HEK293 (cell line): ENCODE results near the gene PGPEP1.
A peak's percentile ranks its signal among the peaks of the same experiment; 100 is the strongest.

ENCODE experiments used
- BCL6B ChIP-seq: fragments of 450-650 bp; formaldehyde crosslinking; IDR thresholded peaks from 2 replicates; pipeline ENCODE4 v1.5.1; 2017; ENCODE audit warnings: missing biosample characterization, missing genetic modification characterization
- GLIS1 ChIP-seq: fragments of 450-650 bp; formaldehyde crosslinking; IDR thresholded peaks from 2 replicates; pipeline ENCODE4 v1.5.1; 2016; ENCODE audit warnings: missing biosample characterization, missing genetic modification characterization
- KLF10 ChIP-seq: fragments of 450-650 bp; IDR thresholded peaks from 2 replicates; pipeline ENCODE4 v1.5.1; 2018; ENCODE audit warnings: missing biosample characterization, mild to moderate bottlenecking, missing genetic modification characterization
- MYNN ChIP-seq: fragments of 450-650 bp; formaldehyde crosslinking; IDR thresholded peaks from 2 replicates; pipeline ENCODE4 v1.5.1; 2016; ENCODE audit warnings: missing biosample characterization, missing genetic modification characterization, borderline replicate concordance
- PRDM10 ChIP-seq: fragments of 450-650 bp; formaldehyde crosslinking; IDR thresholded peaks from 2 replicates; pipeline ENCODE4 v1.5.1; 2016; ENCODE audit warnings: missing biosample characterization, missing genetic modification characterization
- ZBTB48 ChIP-seq: fragments of 450-650 bp; formaldehyde crosslinking; IDR thresholded peaks from 2 replicates; pipeline ENCODE4 v1.5.1; 2016; ENCODE audit warnings: missing biosample characterization, missing genetic modification characterization
- ZNF148 ChIP-seq: fragments of 450-650 bp; formaldehyde crosslinking; IDR thresholded peaks from 2 replicates; pipeline ENCODE4 v1.5.0; 2017; ENCODE audit warnings: missing biosample characterization, missing genetic modification characterization, borderline replicate concordance
- ZNF19 ChIP-seq: fragments of 450-650 bp; formaldehyde crosslinking; IDR thresholded peaks from 2 replicates; pipeline ENCODE4; 2016; ENCODE audit warnings: missing biosample characterization, missing genetic modification characterization, low read depth
- ZNF248 ChIP-seq: fragments of 450-650 bp; formaldehyde crosslinking; IDR thresholded peaks from 2 replicates; pipeline ENCODE4 v1.5.1; 2017; ENCODE audit warnings: missing biosample characterization, missing genetic modification characterization
- ZNF341 ChIP-seq: fragments of 450-650 bp; formaldehyde crosslinking; IDR thresholded peaks from 2 replicates; pipeline ENCODE4; 2016; ENCODE audit warnings: low read depth, missing biosample characterization, missing genetic modification characterization
- ZNF514 ChIP-seq: fragments of 450-650 bp; formaldehyde crosslinking; IDR thresholded peaks from 2 replicates; pipeline ENCODE4 v1.5.1; 2016; ENCODE audit warnings: missing biosample characterization, missing genetic modification characterization
- ZNF544 ChIP-seq: fragments of 450-650 bp; formaldehyde crosslinking; IDR thresholded peaks from 2 replicates; pipeline ENCODE4 v1.5.0; 2017; ENCODE audit warnings: missing biosample characterization, missing genetic modification characterization
- TF ChIP-seq, protein P1 (sequence below): fragments of 450-650 bp; formaldehyde crosslinking; IDR thresholded peaks from 2 replicates; pipeline ENCODE4 v1.5.1; 2017; ENCODE audit warnings: missing biosample characterization, missing genetic modification characterization
- TF ChIP-seq, protein P2 (sequence below): fragments of 450-650 bp; formaldehyde crosslinking; IDR thresholded peaks from 2 replicates; pipeline ENCODE4 v1.5.1; 2016; ENCODE audit warnings: missing biosample characterization, missing genetic modification characterization
- TF ChIP-seq, protein P3 (sequence below): fragments of 450-650 bp; formaldehyde crosslinking; IDR thresholded peaks from 2 replicates; pipeline ENCODE4 v1.5.1; 2016; ENCODE audit warnings: missing biosample characterization, missing genetic modification characterization
- TF ChIP-seq, protein P4 (sequence below): fragments of 450-650 bp; formaldehyde crosslinking; IDR thresholded peaks from 2 replicates; pipeline ENCODE4 v1.5.1; 2016; ENCODE audit warnings: missing biosample characterization, missing genetic modification characterization
- TF ChIP-seq, protein P5 (sequence below): fragments of 450-650 bp; formaldehyde crosslinking; IDR thresholded peaks from 2 replicates; pipeline ENCODE4 v1.5.1; 2016; ENCODE audit warnings: missing biosample characterization, missing genetic modification characterization, borderline replicate concordance

PGPEP1 gene

DNA sequence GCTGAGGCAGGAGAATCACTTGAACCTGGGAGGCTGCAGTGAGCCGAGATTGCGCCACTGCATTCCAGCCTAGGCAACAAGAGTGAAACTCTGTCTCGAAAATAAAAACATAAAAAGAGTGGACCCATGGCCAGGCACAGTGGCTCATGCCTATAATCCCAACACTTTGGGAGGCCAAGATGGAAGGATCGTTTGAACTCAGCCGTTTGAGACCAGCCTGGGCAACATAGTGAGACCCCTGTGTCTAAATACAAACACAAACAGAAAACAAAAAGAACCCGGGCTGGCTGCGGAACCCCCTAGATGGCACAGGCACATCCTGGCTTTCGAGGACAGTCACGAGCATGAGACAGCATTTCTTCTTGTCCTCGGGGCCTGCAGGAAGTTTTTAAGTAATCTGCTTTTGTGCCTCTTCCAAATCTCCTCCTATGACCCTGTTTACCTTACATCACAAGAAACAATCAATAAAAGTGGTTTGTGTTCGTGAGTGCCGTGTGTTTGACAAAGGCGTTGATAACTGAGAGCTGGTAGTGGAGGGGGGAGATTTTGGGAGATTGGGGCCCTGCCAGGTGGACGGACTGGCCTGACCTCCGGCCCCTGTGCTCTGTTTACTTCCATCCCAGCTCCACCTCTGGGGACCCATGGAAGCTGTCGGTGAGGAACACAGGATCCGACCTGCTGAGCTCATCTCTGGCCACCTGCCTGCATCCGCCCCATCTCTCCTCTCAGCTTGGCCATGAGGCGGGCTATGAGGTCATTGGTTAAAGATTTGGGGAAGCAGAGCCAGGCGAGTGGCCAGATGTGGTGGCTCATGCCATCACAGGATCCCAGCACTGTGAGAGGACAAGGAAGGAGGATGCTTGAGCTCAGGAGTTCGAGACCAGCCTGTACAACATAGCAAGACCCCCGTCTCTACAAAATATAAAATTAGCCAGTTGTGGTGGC is 39.7 kb downstream of the PGPEP1 start (continued):
- TF ChIP-seq, protein P1, sequence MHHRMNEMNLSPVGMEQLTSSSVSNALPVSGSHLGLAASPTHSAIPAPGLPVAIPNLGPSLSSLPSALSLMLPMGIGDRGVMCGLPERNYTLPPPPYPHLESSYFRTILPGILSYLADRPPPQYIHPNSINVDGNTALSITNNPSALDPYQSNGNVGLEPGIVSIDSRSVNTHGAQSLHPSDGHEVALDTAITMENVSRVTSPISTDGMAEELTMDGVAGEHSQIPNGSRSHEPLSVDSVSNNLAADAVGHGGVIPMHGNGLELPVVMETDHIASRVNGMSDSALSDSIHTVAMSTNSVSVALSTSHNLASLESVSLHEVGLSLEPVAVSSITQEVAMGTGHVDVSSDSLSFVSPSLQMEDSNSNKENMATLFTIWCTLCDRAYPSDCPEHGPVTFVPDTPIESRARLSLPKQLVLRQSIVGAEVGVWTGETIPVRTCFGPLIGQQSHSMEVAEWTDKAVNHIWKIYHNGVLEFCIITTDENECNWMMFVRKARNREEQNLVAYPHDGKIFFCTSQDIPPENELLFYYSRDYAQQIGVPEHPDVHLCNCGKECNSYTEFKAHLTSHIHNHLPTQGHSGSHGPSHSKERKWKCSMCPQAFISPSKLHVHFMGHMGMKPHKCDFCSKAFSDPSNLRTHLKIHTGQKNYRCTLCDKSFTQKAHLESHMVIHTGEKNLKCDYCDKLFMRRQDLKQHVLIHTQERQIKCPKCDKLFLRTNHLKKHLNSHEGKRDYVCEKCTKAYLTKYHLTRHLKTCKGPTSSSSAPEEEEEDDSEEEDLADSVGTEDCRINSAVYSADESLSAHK (tag by site-specific recombination) = no peak
- peak; percentile 77 for TF ChIP-seq GLIS1 (tag by site-specific recombination)
- TF ChIP-seq KLF10 = no peak
- TF ChIP-seq, protein P2, sequence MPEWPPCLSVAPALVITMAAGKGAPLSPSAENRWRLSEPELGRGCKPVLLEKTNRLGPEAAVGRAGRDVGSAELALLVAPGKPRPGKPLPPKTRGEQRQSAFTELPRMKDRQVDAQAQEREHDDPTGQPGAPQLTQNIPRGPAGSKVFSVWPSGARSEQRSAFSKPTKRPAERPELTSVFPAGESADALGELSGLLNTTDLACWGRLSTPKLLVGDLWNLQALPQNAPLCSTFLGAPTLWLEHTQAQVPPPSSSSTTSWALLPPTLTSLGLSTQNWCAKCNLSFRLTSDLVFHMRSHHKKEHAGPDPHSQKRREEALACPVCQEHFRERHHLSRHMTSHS (tag by site-specific recombination) = no peak
- no peak for TF ChIP-seq ZNF544 (tag by site-specific recombination)
- no peak for TF ChIP-seq MYNN (tag by site-specific recombination)
- TF ChIP-seq ZNF248 (tag by site-specific recombination) = no peak
- no peak for TF ChIP-seq ZNF341 (tag by site-specific recombination)
- TF ChIP-seq ZNF19 = no peak
- TF ChIP-seq, protein P3, sequence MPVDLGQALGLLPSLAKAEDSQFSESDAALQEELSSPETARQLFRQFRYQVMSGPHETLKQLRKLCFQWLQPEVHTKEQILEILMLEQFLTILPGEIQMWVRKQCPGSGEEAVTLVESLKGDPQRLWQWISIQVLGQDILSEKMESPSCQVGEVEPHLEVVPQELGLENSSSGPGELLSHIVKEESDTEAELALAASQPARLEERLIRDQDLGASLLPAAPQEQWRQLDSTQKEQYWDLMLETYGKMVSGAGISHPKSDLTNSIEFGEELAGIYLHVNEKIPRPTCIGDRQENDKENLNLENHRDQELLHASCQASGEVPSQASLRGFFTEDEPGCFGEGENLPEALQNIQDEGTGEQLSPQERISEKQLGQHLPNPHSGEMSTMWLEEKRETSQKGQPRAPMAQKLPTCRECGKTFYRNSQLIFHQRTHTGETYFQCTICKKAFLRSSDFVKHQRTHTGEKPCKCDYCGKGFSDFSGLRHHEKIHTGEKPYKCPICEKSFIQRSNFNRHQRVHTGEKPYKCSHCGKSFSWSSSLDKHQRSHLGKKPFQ = no peak
- TF ChIP-seq, protein P4, sequence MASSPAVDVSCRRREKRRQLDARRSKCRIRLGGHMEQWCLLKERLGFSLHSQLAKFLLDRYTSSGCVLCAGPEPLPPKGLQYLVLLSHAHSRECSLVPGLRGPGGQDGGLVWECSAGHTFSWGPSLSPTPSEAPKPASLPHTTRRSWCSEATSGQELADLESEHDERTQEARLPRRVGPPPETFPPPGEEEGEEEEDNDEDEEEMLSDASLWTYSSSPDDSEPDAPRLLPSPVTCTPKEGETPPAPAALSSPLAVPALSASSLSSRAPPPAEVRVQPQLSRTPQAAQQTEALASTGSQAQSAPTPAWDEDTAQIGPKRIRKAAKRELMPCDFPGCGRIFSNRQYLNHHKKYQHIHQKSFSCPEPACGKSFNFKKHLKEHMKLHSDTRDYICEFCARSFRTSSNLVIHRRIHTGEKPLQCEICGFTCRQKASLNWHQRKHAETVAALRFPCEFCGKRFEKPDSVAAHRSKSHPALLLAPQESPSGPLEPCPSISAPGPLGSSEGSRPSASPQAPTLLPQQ (tag by site-specific recombination) = peak; percentile 66
- no peak for TF ChIP-seq ZBTB48 (tag by site-specific recombination)
- TF ChIP-seq, protein P5, sequence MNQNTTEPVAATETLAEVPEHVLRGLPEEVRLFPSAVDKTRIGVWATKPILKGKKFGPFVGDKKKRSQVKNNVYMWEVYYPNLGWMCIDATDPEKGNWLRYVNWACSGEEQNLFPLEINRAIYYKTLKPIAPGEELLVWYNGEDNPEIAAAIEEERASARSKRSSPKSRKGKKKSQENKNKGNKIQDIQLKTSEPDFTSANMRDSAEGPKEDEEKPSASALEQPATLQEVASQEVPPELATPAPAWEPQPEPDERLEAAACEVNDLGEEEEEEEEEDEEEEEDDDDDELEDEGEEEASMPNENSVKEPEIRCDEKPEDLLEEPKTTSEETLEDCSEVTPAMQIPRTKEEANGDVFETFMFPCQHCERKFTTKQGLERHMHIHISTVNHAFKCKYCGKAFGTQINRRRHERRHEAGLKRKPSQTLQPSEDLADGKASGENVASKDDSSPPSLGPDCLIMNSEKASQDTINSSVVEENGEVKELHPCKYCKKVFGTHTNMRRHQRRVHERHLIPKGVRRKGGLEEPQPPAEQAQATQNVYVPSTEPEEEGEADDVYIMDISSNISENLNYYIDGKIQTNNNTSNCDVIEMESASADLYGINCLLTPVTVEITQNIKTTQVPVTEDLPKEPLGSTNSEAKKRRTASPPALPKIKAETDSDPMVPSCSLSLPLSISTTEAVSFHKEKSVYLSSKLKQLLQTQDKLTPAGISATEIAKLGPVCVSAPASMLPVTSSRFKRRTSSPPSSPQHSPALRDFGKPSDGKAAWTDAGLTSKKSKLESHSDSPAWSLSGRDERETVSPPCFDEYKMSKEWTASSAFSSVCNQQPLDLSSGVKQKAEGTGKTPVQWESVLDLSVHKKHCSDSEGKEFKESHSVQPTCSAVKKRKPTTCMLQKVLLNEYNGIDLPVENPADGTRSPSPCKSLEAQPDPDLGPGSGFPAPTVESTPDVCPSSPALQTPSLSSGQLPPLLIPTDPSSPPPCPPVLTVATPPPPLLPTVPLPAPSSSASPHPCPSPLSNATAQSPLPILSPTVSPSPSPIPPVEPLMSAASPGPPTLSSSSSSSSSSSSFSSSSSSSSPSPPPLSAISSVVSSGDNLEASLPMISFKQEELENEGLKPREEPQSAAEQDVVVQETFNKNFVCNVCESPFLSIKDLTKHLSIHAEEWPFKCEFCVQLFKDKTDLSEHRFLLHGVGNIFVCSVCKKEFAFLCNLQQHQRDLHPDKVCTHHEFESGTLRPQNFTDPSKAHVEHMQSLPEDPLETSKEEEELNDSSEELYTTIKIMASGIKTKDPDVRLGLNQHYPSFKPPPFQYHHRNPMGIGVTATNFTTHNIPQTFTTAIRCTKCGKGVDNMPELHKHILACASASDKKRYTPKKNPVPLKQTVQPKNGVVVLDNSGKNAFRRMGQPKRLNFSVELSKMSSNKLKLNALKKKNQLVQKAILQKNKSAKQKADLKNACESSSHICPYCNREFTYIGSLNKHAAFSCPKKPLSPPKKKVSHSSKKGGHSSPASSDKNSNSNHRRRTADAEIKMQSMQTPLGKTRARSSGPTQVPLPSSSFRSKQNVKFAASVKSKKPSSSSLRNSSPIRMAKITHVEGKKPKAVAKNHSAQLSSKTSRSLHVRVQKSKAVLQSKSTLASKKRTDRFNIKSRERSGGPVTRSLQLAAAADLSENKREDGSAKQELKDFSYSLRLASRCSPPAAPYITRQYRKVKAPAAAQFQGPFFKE (tag by site-specific recombination) = no peak
- no peak for TF ChIP-seq ZNF148 (tag by site-specific recombination)
- no peak for TF ChIP-seq ZNF514
- TF ChIP-seq BCL6B = no peak
- TF ChIP-seq PRDM10 (tag by site-specific recombination) = peak; percentile 88
